ENCODE results near the gene DNAJC24. TPM values are rescaled to one million over a fixed set of nuclear protein-coding genes. Genes with fewer than 3 reads are reported as not detected.

Gene DNAJC24
- total and polyA plus RNA-seq, 2 of the 4 experiments (the other 2 are of a cell fraction): 8.2 to 8.9 TPM

- no peak for TF ChIP-seq CEBPB (IDR thresholded peaks at IDR 0.05; ENCODE audit: low read depth, low read length)
- no peak for TF ChIP-seq RFX5 (IDR thresholded peaks at IDR 0.05; ENCODE audit: low read depth, low read length)
- no peak for TF ChIP-seq FOS (IDR thresholded peaks at IDR 0.05; ENCODE audit: low read depth, low read length)
- TF ChIP-seq MAZ (IDR thresholded peaks at IDR 0.05; ENCODE audit: borderline replicate concordance, low read depth, low read length): no peak
- TF ChIP-seq POLR2A (IDR thresholded peaks at IDR 0.05; ENCODE audit: low read depth, low read length): no peak
- peak; percentile 21; the same call in 1 of the 2 replicates for TF ChIP-seq MAFK (IDR thresholded peaks at IDR 0.05; ENCODE audit: low read depth, low read length)
- no peak for TF ChIP-seq BHLHE40 (IDR thresholded peaks at IDR 0.05; ENCODE audit: low read depth, low read length)
- no peak for TF ChIP-seq RCOR1 (IDR thresholded peaks at IDR 0.05; ENCODE audit: insufficient replicate concordance, low read length)
- no peak overlapping the region for H3K4me2 ChIP-seq (ENCODE audit: low read depth, low read length)
- H3K18ac ChIP-seq (ENCODE audit: low read depth, low read length): no peak overlapping the region
- no peak overlapping the region for H3K4me3 ChIP-seq (ENCODE audit: insufficient read depth, low read depth, low read length)
- no peaks in the 10 kb centered on the region for H3K36me3 ChIP-seq (ENCODE audit: control insufficient read depth, insufficient read depth, low read length)
- dilution Hi-C loops (cut with HindIII; ENCODE audit: low sequenced_read_pairs, unreplicated experiment) (no loop called here), intact Hi-C loops (cut with micrococcal nuclease) (no loop called here), in situ Hi-C loops (cut with MboI; ENCODE audit: low sequenced_read_pairs) (no loop called here)
- no peak overlapping the region for H4K8ac ChIP-seq (ENCODE audit: low read depth in 2 of 2, low read length in 2 of 2)
- H2AFZ ChIP-seq (replicated peaks; ENCODE audit: low read length, poor library complexity): no peak overlapping the region
- no peak overlapping the region for H2BK5ac ChIP-seq (ENCODE audit: low read depth, low read length, poor library complexity, severe bottlenecking)
- 0 out of 2 replicates have a peak, but pooled peaks cover 3% of the 10 kb centered on the region for H3K4me1 ChIP-seq (ENCODE audit: control insufficient read depth, insufficient read depth, low read length)
- peaks cover 3% of the 10 kb centered on the region; the same call in 1 of the 2 replicates for H4K20me1 ChIP-seq (ENCODE audit: insufficient read depth, low read length)
- WGBS, 2 experiments (ENCODE audit: extremely low coverage in 2 of 2, insufficient read length in 1 of 2): no CpG with 5 or more reads among the region's 2 CpGs
- H2AK9ac ChIP-seq (replicated peaks; ENCODE audit: low read depth, low read length, poor library complexity): no peak overlapping the region
- H3K14ac ChIP-seq (replicated peaks; ENCODE audit: low read depth, low read length): no peak overlapping the region
- H2BK120ac ChIP-seq (ENCODE audit: low read depth, low read length): no peak overlapping the region
- H4K91ac ChIP-seq (ENCODE audit: insufficient read depth, low read depth, low read length): no peak overlapping the region
- ATAC-seq (ENCODE audit: low read depth) (no peak), DNase-seq (no peak)
- H3K79me1 ChIP-seq (ENCODE audit: low read depth in 1 of 2, low read length in 2 of 2): no peaks in the 10 kb centered on the region; a peak in 1 of 4 replicates
- H2BK20ac ChIP-seq (ENCODE audit: low read depth, low read length): no peak overlapping the region
- H3K56ac ChIP-seq (ENCODE audit: extremely low read depth, insufficient read depth, low read length): no peak overlapping the region
- peaks cover 10% of the 10 kb centered on the region; the same call in 1 of the 2 replicates for H3K9me1 ChIP-seq (ENCODE audit: insufficient read depth, low read length)
- H4K5ac ChIP-seq (ENCODE audit: low read depth, low read length): no peak overlapping the region
- no peaks in the 10 kb centered on the region for H3K9me3 ChIP-seq (ENCODE audit: control insufficient read depth, insufficient read depth, low read length)
- no peak overlapping the region for H3K27ac ChIP-seq (ENCODE audit: insufficient read depth, low read length)
- H3K4ac ChIP-seq (ENCODE audit: low read depth, low read length): no peak overlapping the region
- H3K23ac ChIP-seq (ENCODE audit: low read depth, low read length): no peak overlapping the region
- CTCF ChIA-PET: no interaction called here
- H2BK15ac ChIP-seq (ENCODE audit: low read depth, low read length): no peak overlapping the region
- H3K27me3 ChIP-seq (ENCODE audit: control insufficient read depth, insufficient read depth, low read length): no peaks in the 10 kb centered on the region
- H2AK5ac ChIP-seq (ENCODE audit: low read depth, low read length): no peak overlapping the region
- POLR2A ChIA-PET (ENCODE audit: unreplicated experiment): no interaction called here
- no TSS peak for BruUV-seq (replicated peaks)
- H3K9ac ChIP-seq (ENCODE audit: low read depth, low read length): no peak overlapping the region
Observed at GRCh38 chr11:31417816-31418215, 48.2 kb downstream of the DNAJC24 start.

All from IMR-90 (cell line).